Muscle of leg (tissue), 11 donors: Measurements from ENCODE around the gene DHX15. TPM values are rescaled to one million over a fixed set of nuclear protein-coding genes. Genes with fewer than 3 reads are reported as not detected.

Experiments
- DNase-seq: peaks from one replicate; pipeline ENCODE4 v3.0.0; 2013
- H3K27ac ChIP-seq: one replicate; pipeline ENCODE4 v1.5.1; 2013; ENCODE audit warnings: mild to moderate bottlenecking, low read length, control low read depth
- H3K27me3 ChIP-seq: one replicate; pipeline ENCODE4 v1.6.1; 2013; ENCODE audit warnings: low read length; ENCODE audit not compliant: control insufficient read depth, insufficient read depth
- H3K36me3 ChIP-seq: one replicate; pipeline ENCODE4 v1.6.1; 2013; ENCODE audit warnings: low read length; ENCODE audit not compliant: control insufficient read depth, insufficient read depth
- H3K4me1 ChIP-seq: one replicate; pipeline ENCODE4 v1.6.1; 2013; ENCODE audit warnings: low read length; ENCODE audit not compliant: control insufficient read depth, insufficient read depth
- H3K4me3 ChIP-seq: one replicate; pipeline ENCODE4 v1.5.1; 2013; ENCODE audit warnings: low read length, control low read depth
- H3K9me3 ChIP-seq: replicated peaks from 2 replicates; pipeline ENCODE4 v1.6.1; 2013; ENCODE audit warnings: low read depth, low read length; ENCODE audit not compliant: control insufficient read depth
- WGBS: methylation state at CpG from one replicate; pipeline ENCODE4 v1.1.5; 2013; ENCODE audit warnings: missing lambda C conversion rate; ENCODE audit not compliant: insufficient coverage; 5-methylcytosine and 5-hydroxymethylcytosine counted together
- polyA plus RNA-seq, 8 donors: library from polyadenylated mRNA; unstranded; fragments of 120-200 nt; gene quantifications; one replicate each; pipeline versions ENCODE4 v1.2.1 to v1.2.3, GENCODE V29; 2013; ENCODE audit warnings: inconsistent platforms in 1 of 8, low replicate concordance in 1 of 8; ENCODE audit not compliant: insufficient read length in 8 of 8, insufficient read depth in 1 of 8
- total RNA-seq: library from RNA; stranded (reverse); fragments of 120-200 nt; gene quantifications from one replicate; pipeline ENCODE4 v1.2.4, GENCODE V29; 2013

DHX15 gene
- total and polyA plus RNA-seq, 9 donors = 97.5 to 134 (median 113) TPM

DNA sequence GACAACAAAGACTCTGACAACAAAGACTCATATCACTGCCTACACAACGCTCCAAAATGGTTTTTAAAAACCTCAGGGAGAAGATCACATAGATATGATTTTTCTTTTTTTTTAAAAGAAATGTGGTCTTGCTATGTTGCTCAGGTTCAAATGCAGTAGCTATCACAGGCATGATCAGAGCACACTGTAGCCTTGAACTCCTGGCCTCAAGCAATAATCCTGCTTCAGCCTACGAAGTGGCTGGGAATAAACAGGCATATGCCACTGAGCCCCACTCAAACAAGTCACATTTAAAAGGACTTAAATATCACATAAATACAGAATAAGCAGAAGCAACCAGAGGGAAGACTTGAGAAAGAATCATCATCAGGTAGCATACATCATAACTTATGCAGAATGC lies 14.7 kb downstream of the DHX15 start:
- no peaks in the 10 kb centered on the region for H3K9me3 ChIP-seq
- no CpG with 5 or more reads among the region's 2 CpGs for WGBS
- no peak overlapping the region for H3K4me3 ChIP-seq
- DNase-seq = no peak
- no peaks in the 10 kb centered on the region for H3K4me1 ChIP-seq
- no peak overlapping the region for H3K27ac ChIP-seq
- H3K36me3 ChIP-seq = peaks cover 21% of the 10 kb centered on the region
- H3K27me3 ChIP-seq = no peaks in the 10 kb centered on the region

DNA sequence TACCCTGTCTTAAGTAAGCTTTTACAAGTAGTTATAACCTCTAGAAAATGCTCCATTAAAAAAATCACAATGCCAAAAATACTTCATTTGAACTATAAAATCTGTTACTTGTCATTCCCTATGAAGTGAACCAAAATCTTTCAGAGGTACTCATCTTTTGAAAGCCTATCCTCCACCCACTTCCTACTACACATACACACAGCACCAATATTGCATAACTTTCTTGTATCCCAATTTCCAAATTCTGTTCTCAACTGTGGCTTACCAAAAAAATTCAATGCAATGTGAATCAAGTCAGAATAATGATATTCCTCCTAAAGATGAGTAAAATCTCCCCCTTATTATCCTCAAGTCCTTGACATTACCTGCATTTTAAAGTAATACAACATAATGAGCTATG lies 15.9 kb downstream of the DHX15 start:
- DNase-seq = no peak
- Histone ChIP-seq H3K4me1 (no peaks in the 10 kb centered on the region), H3K27ac (no peak overlapping the region), H3K4me3 (no peak overlapping the region), H3K36me3 (peaks cover 17% of the 10 kb centered on the region), H3K9me3 (no peaks in the 10 kb centered on the region), H3K27me3 (no peaks in the 10 kb centered on the region)

DNA sequence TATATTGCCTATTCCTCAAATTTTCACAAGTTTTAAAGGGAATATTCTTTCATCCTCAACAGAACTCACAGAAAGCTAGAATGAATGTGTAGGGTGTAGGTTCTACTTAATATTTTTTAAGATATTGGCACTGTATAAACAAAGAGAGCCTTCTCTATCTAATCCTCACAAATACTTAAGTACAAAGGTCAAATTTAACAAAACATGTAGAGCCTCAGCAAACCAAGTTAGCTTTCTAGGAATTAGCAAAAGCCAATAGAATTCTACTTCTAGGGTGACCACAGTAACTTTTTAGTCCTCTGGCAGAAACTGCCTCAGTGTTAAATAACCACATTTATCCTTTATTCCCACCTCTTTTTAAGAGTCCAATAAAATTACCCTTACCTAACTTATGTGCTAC lies 19.3 kb downstream of the DHX15 start:
- no peaks in the 10 kb centered on the region for H3K27me3 ChIP-seq
- no peaks in the 10 kb centered on the region for H3K9me3 ChIP-seq
- H3K27ac ChIP-seq = no peak overlapping the region
- peaks cover 10% of the 10 kb centered on the region for H3K36me3 ChIP-seq
- no peak for DNase-seq
- no peaks in the 10 kb centered on the region for H3K4me1 ChIP-seq
- H3K4me3 ChIP-seq = no peak overlapping the region

DNA sequence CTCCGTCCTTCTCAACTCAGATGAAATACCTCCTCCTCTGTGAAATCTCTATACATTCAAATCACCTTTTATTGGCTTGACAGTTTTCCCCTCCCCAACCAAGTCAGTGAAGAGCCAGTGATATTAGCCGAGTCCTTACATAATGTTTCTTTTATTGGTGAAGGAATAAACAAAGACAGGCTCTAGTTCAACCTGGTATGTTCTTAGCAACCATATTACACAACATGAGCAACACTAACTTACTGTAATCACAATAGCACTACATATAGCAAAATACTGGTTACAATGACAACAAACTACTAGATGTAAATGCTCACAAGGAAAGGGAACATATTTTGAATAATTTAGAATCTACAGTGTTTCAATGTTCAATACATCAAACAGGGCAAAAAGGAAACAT lies 19.9 kb downstream of the DHX15 start:
- peaks cover 10% of the 10 kb centered on the region for H3K36me3 ChIP-seq
- no peaks in the 10 kb centered on the region for H3K9me3 ChIP-seq
- 100% methylated on average over 1 of the region's 2 CpGs for WGBS
- no peak overlapping the region for H3K27ac ChIP-seq
- no peak for DNase-seq
- H3K4me3 ChIP-seq = no peak overlapping the region
- no peaks in the 10 kb centered on the region for H3K4me1 ChIP-seq
- H3K27me3 ChIP-seq = no peaks in the 10 kb centered on the region

DNA sequence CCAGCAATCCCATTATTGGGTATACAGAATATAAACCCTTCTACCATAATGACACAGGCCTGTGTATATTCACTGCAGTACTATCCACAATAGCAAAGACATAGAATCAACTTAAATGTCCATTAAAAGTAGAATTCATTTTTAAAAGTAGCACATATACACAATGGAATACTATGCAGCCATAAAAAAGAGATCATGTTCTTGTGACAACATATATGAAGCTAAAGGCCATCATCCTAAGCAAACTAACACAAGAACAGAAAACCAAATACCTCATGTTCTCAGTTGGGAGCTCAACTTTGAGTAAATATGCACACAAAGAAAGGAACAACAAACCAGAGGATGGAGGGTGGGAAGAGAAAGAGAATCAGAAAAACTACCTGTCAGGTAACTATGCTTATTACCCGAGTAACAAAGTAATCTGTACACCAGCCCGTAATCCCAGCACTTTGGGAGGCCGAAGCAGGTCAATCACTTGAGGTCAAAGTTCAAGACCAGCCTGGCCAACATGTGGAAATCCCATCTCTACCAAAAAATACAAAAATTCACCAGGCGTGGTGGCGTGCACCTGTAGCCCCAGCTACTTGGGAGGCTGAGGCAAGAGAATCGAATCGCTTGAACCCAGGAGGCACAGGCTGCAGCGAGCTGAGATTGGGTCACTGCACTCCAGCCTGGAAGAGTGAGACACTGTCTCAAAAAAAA lies 22.8 kb downstream of the DHX15 start:
- Histone ChIP-seq H3K27me3 (no peaks in the 10 kb centered on the region), H3K4me3 (no peak overlapping the region), H3K27ac (no peak overlapping the region), H3K36me3 (peaks cover 10% of the 10 kb centered on the region), H3K9me3 (no peaks in the 10 kb centered on the region), H3K4me1 (no peaks in the 10 kb centered on the region)
- DNase-seq = no peak
- 98% methylated on average over 8 of the region's 8 CpGs for WGBS

DNA sequence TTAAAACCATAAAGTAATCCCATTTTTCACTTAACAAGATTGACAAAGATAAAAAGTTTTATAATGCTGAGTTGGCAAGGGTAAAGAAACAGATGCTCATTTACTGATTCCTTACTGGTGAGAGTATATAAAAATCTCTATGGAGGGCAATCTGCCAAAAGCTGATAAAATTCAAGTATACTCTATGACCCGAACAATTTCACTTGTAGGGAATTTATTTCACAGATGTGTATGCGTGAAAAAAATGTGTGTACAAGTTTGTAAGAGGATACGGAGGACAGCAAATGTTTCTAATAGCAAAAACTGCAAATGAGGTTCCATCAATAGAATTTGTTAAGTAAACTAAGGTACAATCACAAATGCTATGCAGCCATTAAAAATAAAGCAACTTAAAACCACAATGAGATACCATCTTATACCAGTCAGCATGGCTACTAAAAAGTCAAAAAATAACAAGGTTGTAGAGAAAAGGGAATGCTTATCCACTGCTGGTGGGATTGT lies 23.4 kb downstream of the DHX15 start:
- Histone ChIP-seq H3K4me1 (no peaks in the 10 kb centered on the region), H3K9me3 (no peaks in the 10 kb centered on the region), H3K27ac (no peak overlapping the region), H3K36me3 (peaks cover 7% of the 10 kb centered on the region), H3K27me3 (no peaks in the 10 kb centered on the region), H3K4me3 (no peak overlapping the region)
- peak; percentile 67 for DNase-seq
- WGBS = no CpG with 5 or more reads among the region's 3 CpGs

DNA sequence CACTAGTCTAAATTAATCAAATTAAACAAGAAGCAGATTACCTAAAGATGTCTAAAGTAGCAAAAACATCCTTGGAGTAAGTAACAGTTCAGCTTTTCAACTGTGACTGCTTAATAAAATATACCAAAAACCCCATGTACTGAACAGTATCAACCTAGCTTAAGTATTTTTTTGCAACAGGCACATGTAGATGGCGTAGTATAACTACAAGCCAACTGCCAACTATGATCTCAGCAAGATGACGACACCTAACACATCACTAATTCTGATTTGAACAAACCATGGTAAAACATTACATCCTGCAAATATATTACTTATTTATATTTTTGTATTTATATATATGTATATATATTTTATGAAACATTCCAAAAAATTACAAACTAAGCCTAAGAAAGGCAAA lies 24.5 kb downstream of the DHX15 start:
- H3K27ac ChIP-seq = no peak overlapping the region
- H3K9me3 ChIP-seq = no peaks in the 10 kb centered on the region
- H3K27me3 ChIP-seq = no peaks in the 10 kb centered on the region
- H3K4me1 ChIP-seq = no peaks in the 10 kb centered on the region
- H3K36me3 ChIP-seq = peaks cover 5% of the 10 kb centered on the region
- no peak for DNase-seq
- whole genome bisulfite sequencing = 80% methylated on average over 1 of the region's 2 CpGs
- no peak overlapping the region for H3K4me3 ChIP-seq

DNA sequence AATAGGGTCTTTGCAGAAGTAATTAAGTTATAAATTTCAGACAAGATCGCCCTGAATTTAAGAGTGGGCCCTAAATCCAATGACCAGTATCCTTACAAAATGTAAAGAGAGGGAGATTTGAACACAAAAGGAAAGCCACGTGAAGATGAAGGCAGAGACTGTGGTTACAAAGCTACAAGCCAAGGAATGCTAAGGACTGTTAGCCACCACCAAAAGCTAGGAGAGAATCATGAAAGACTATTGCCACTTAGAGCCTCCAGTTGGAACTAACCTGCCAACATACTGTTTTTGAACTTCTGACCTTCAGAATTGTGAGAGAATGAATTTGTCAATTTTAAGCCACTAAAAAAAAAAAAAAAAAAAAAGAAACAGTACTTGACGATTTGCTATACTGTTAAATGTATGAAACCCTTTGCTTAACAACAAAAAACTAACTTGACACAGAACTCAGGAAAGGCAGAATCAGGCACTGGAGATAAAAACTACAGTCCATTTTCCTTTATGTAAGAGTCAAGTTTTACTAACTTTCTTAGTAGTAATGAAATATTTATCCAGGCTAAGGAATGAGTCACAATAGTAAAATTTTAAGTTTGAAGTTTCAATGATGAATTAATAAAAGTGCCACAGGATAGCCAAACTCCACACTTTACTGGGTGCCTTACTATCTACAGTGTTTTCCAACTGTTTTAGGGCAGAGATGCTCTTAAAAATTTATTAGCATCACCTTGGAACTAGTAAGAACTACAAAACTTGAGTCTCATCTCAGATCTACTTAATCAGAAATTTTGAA lies 25.1 kb downstream of the DHX15 start:
- H3K4me1 ChIP-seq = no peaks in the 10 kb centered on the region
- no peaks in the 10 kb centered on the region for H3K27me3 ChIP-seq
- H3K9me3 ChIP-seq = no peaks in the 10 kb centered on the region
- WGBS = no CpG with 5 or more reads among the region's 3 CpGs
- H3K27ac ChIP-seq = no peak overlapping the region
- peaks cover 5% of the 10 kb centered on the region for H3K36me3 ChIP-seq
- no peak for DNase-seq
- no peak overlapping the region for H3K4me3 ChIP-seq

DNA sequence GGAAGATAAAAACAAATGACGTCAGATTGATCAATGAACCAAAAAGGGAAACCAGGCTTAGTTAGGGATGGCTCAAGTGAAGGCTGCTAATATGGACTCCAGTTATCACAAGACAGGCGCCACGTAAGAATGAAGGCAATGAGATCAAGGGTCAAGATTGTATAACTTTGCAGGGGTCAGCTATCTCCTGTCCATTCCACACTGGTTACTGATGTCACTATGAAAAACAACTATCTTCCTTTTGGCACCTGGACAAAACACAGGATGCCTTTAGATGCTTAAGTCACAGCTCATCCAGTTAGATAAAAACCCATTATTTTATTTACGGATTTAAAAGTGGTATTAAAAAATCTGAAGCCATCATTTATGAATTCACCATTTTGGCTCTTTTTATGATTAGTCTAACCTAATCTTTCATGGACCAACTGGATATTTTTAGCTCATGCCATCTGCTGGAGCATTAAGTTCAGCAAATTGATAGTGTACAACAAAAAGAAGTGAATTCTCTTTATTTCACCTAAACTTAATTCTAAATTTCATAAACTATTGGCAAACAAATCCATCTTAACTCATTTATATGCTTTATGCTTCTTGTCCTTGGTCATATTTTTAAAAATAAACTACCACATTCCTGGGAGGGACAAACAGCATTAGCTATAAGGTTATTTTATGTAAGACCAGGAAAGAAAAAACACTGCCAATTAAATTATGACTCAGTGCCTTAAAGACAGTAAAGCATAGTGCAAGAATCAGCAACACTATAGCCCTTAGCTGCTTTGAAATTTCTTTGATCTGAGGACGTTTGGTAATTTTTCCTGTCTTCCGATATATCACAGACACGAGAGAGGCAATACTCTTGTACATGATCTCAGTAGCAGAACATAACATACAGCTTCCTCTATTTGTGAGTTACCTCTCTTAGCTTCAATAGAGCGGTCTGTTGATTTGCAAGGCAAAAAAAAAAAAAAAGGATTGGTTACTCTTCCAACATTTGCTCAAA lies 27.0 kb downstream of the DHX15 start:
- Histone ChIP-seq H3K4me1 (no peaks in the 10 kb centered on the region), H3K36me3 (peaks cover 8% of the 10 kb centered on the region)

More for the DNA sequence above, 27.0 kb downstream of the DHX15 start:
- Histone ChIP-seq H3K4me3 (no peak overlapping the region), H3K27me3 (no peaks in the 10 kb centered on the region), H3K9me3 (no peaks in the 10 kb centered on the region), H3K27ac (no peak overlapping the region)
- DNase-seq = no peak
- WGBS = 86% methylated on average over 1 of the region's 8 CpGs
